ENCODE data around the gene PTEN. TPM values are rescaled to one million over a fixed set of nuclear protein-coding genes. Genes with fewer than 3 reads are reported as not detected.
"Not testable (repeated sequence)": the region's sequence is repeated elsewhere in the genome, so short reads cannot be mapped to it uniquely, and the experiment has no call there.

PTEN gene
- 100 to 1,000 TPM in 1 of 8 experiments, 10 to 100 TPM in 7; 33.5 to 103 (median 60.9) TPM for total RNA-seq

- Histone ChIP-seq H3K27ac (peak within 1 kb of the TSS; percentile 86 to 95), H3K4me3 (peak within 1 kb of the TSS; percentile 79 to 95 (median 90)), H3K4me1 (replicated peaks in 1 of 2) (peaks cover 2 to 5% of the 10 kb centered on the region in 2 donors)
- WGBS, 10 experiments: 0% methylated on average over 1 to 4 of the region's 89 CpGs; no CpG with 5 or more reads in 8 of the 10 experiments
- in situ Hi-C loops (cut with MboI; ENCODE audit: low pct_unique_long_range_greater_than_20kb in 2 of 9, low sequenced_read_pairs in 9 of 9, unreplicated experiment in 9 of 9): loop anchor here in 4 of 9 experiments (25.0 kb wide), 3 partner anchors 524 to 699 kb away; no protein-coding TSS in a partner anchor
- peak; percentile 48 to 88 (median 82) for ATAC-seq (replicated peaks in 6 of 8)
Observed at GRCh38 chr10:87863053-87863943, at the start of gene PTEN, which contains the start of gene KLLN. Gene PTEN, plus strand, starts transcription at chr10:87863625. Its CDS starts 845 bp downstream, at chr10:87864470. Gene KLLN, minus strand, starts transcription at chr10:87863533. Its CDS starts 1,046 bp downstream, at chr10:87862487.

GRCh38 chr10:87816163-87816897, 47.1 kb upstream of the PTEN start:
- in situ Hi-C loops (cut with MboI; ENCODE audit: low pct_unique_long_range_greater_than_20kb in 2 of 9, low sequenced_read_pairs in 9 of 9, unreplicated experiment in 9 of 9): no loop called here
- Histone ChIP-seq H3K4me1 (replicated peaks in 1 of 2) (peaks cover 4 to 20% of the 10 kb centered on the region in 2 donors), H3K4me3 (peak overlapping the region; percentile 57 to 93 (median 79)), H3K27ac (no peak overlapping the region)
- 17 to 82% (median 56%) methylated on average over 5 to 9 of the region's 9 CpGs for WGBS, 10 experiments
- ATAC-seq (replicated peaks in 6 of 8): no peak

GRCh38 chr10:87816898-87817608, 46.4 kb upstream of the PTEN start:
- in situ Hi-C loops (cut with MboI; ENCODE audit: low pct_unique_long_range_greater_than_20kb in 2 of 9, low sequenced_read_pairs in 9 of 9, unreplicated experiment in 9 of 9): no loop called here
- peak overlapping the region; percentile 89 for H3K27ac ChIP-seq
- WGBS, 10 experiments: 0 to 27% (median 5%) methylated on average over 1 to 10 of the region's 10 CpGs; no CpG with 5 or more reads in 1 of the 10 experiments
- ATAC-seq (replicated peaks in 6 of 8): peak in 2 of 8 experiments; percentile 3 to 8
- H3K4me3 ChIP-seq: peak overlapping the region; percentile 57 to 93 (median 79)
- H3K4me1 ChIP-seq (replicated peaks in 1 of 2): peaks cover 4 to 20% of the 10 kb centered on the region in 2 donors

GRCh38 chr10:87817609-87818504, 45.6 kb upstream of the PTEN start, which contains the start of gene ATAD1:
Gene ATAD1, minus strand, starts transcription at chr10:87818226. Its CDS starts 3,627 bp downstream, at chr10:87814599.
- 0 to 7% (median 1%) methylated on average over 3 to 19 of the region's 60 CpGs; no CpG with 5 or more reads in 3 of the 10 experiments for WGBS, 10 experiments
- Histone ChIP-seq H3K27ac (peak within 1 kb of the TSS; percentile 89), H3K4me3 (peak within 1 kb of the TSS; percentile 57 to 93 (median 79)), H3K4me1 (replicated peaks in 1 of 2) (peaks cover 4 to 20% of the 10 kb centered on the region in 2 donors)
- peak; percentile 87 to 96 (median 94) for ATAC-seq (replicated peaks in 6 of 8)
- in situ Hi-C loops (cut with MboI; ENCODE audit: low pct_unique_long_range_greater_than_20kb in 2 of 9, low sequenced_read_pairs in 9 of 9, unreplicated experiment in 9 of 9): no loop called here

GRCh38 chr10:87818505-87819288, 44.7 kb upstream of the PTEN start:
- in situ Hi-C loops (cut with MboI; ENCODE audit: low pct_unique_long_range_greater_than_20kb in 2 of 9, low sequenced_read_pairs in 9 of 9, unreplicated experiment in 9 of 9): no loop called here
- peaks cover 4 to 20% of the 10 kb centered on the region in 2 donors for H3K4me1 ChIP-seq (replicated peaks in 1 of 2)

GRCh38 chr10:87819289-87819585, 44.2 kb upstream of the PTEN start:
- in situ Hi-C loops (cut with MboI; ENCODE audit: low pct_unique_long_range_greater_than_20kb in 2 of 9, low sequenced_read_pairs in 9 of 9, unreplicated experiment in 9 of 9): no loop called here
- H3K27ac ChIP-seq: no peak overlapping the region
- WGBS, 10 experiments: 60 to 100% (median 94%) methylated on average over 1 to 6 of the region's 6 CpGs; no CpG with 5 or more reads in 1 of the 10 experiments

More at GRCh38 chr10:87818505-87819288, 44.7 kb upstream of the PTEN start:
- WGBS, 10 experiments: 0 to 32% (median 17%) methylated on average over 2 to 20 of the region's 29 CpGs
- H3K4me3 ChIP-seq: peak overlapping the region; percentile 57 to 93 (median 79)
- H3K27ac ChIP-seq: peak overlapping the region; percentile 89
- ATAC-seq (replicated peaks in 6 of 8): peak; percentile 43 to 71 (median 68)

GRCh38 chr10:87826653-87827052, 36.8 kb upstream of the PTEN start:
- in situ Hi-C loops (cut with MboI; ENCODE audit: low pct_unique_long_range_greater_than_20kb in 2 of 9, low sequenced_read_pairs in 9 of 9, unreplicated experiment in 9 of 9): loop anchor here in 2 of 9 experiments (25.0 kb wide), 1 partner anchor 711 kb away; no protein-coding TSS in a partner anchor
- H3K4me1 ChIP-seq (replicated peaks in 1 of 2): no peaks in the 10 kb centered on the region
- no peak for ATAC-seq (replicated peaks in 6 of 8)
- no peak overlapping the region for H3K4me3 ChIP-seq
- no peak overlapping the region for H3K27ac ChIP-seq

More at GRCh38 chr10:87819289-87819585, 44.2 kb upstream of the PTEN start:
- peak overlapping the region; percentile 57 to 93 (median 79) for H3K4me3 ChIP-seq
- H3K4me1 ChIP-seq (replicated peaks in 1 of 2): peaks cover 4 to 20% of the 10 kb centered on the region in 2 donors
- ATAC-seq (replicated peaks in 6 of 8): no peak

- H3K27ac ChIP-seq: no peak overlapping the region
- no peak for ATAC-seq (replicated peaks in 6 of 8)
- no peak overlapping the region for H3K4me3 ChIP-seq
- 67 to 100% (median 80%) methylated on average over 1 to 2 of the region's 2 CpGs; no CpG with 5 or more reads in 5 of the 10 experiments for WGBS, 10 experiments
- H3K4me1 ChIP-seq (replicated peaks in 1 of 2): no peaks in the 10 kb centered on the region
- in situ Hi-C loops (cut with MboI; ENCODE audit: low pct_unique_long_range_greater_than_20kb in 2 of 9, low sequenced_read_pairs in 9 of 9, unreplicated experiment in 9 of 9): loop anchor here in 2 of 9 experiments (25.0 kb wide), 1 partner anchor 710 kb away; no protein-coding TSS in a partner anchor
Observed at GRCh38 chr10:87827681-87828080, 35.7 kb upstream of the PTEN start.

- H3K4me1 ChIP-seq (replicated peaks in 1 of 2); H3K27ac ChIP-seq; ATAC-seq (replicated peaks in 6 of 8); H3K4me3 ChIP-seq: not testable (repeated sequence)
- 71 to 100% (median 88%) methylated on average over 1 to 4 of the region's 4 CpGs; no CpG with 5 or more reads in 2 of the 10 experiments for WGBS, 10 experiments
- in situ Hi-C loops (cut with MboI; ENCODE audit: low pct_unique_long_range_greater_than_20kb in 2 of 9, low sequenced_read_pairs in 9 of 9, unreplicated experiment in 9 of 9): loop anchor here in 2 of 9 experiments (25.0 kb wide), 1 partner anchor 708 kb away; no protein-coding TSS in a partner anchor
Observed at GRCh38 chr10:87829051-87829450, 34.4 kb upstream of the PTEN start.

GRCh38 chr10:87829986-87830729, 33.3 kb upstream of the PTEN start:
- in situ Hi-C loops (cut with MboI; ENCODE audit: low pct_unique_long_range_greater_than_20kb in 2 of 9, low sequenced_read_pairs in 9 of 9, unreplicated experiment in 9 of 9): loop anchor here in 2 of 9 experiments (25.0 kb wide), 1 partner anchor 707 kb away; no protein-coding TSS in a partner anchor
- Histone ChIP-seq H3K4me1 (replicated peaks in 1 of 2) (no peaks in the 10 kb centered on the region), H3K27ac (no peak overlapping the region), H3K4me3 (no peak overlapping the region)
- no peak for ATAC-seq (replicated peaks in 6 of 8)

Data from motor neuron (in vitro differentiated cells).